ENCODE data around the gene ACTR5. TPM values are rescaled to one million over a fixed set of nuclear protein-coding genes. Genes with fewer than 3 reads are reported as not detected.

ACTR5 gene
- total RNA-seq, 1 experiment from 2014 or later: 22.0 TPM

- Histone ChIP-seq H3K9me2 (ENCODE audit: insufficient read depth) (no peaks in the 10 kb centered on the region), H3K79me2 (ENCODE audit: insufficient read depth, low read length) (no peaks in the 10 kb centered on the region), H2AFZ (ENCODE audit: low read depth, low read length, poor library complexity, severe bottlenecking) (no peak overlapping the region), H3K4me3 (replicated peaks in 1 of 2; ENCODE audit: low read depth in 1 of 2, low read length in 2 of 2) (no peak overlapping the region), H3K4me1 (ENCODE audit: control insufficient read depth in 1 of 2, insufficient read depth in 2 of 2, low read length in 2 of 2) (no peaks in the 10 kb centered on the region), H3K27ac (ENCODE audit: low read depth, low read length) (no peak overlapping the region), H4K20me1 (ENCODE audit: insufficient read depth) (no peaks in the 10 kb centered on the region), H3K9ac (ENCODE audit: low read length) (no peak overlapping the region), H3K4me2 (ENCODE audit: low read length) (no peak overlapping the region), H3K9me3 (ENCODE audit: control insufficient read depth in 1 of 2, insufficient read depth in 1 of 2, low read depth in 1 of 2, low read length in 2 of 2) (no peaks in the 10 kb centered on the region), H3K27me3 (ENCODE audit: insufficient read depth, low read length) (peaks cover 4% of the 10 kb centered on the region; the same call in 1 of the 2 replicates), H3K36me3 (ENCODE audit: control insufficient read depth in 1 of 2, insufficient read depth in 2 of 2, low read length in 2 of 2) (no peaks in the 10 kb centered on the region)
- ChIA-PET RAD21 (ENCODE audit: low non-redundant PET in 1 of 2, low total read pairs in 2 of 2, uncharacterized antibody in 2 of 2, unreplicated experiment in 2 of 2) (interaction anchor here in 1 of 2 experiments (0.6 kb wide), 1 partner anchor 151 kb away, joined by 3 read pairs; no protein-coding TSS in a partner anchor), CTCF (no interaction called here), POLR2A (interaction anchor here (0.7 kb wide), 1 partner anchor 209 kb away, joined by 3 read pairs; no protein-coding TSS in a partner anchor)
- ATAC-seq (no peak), DNase-seq (ENCODE audit: low read depth, low spot score) (no peak)
- BruUV-seq (replicated peaks): no TSS peak
- intact Hi-C loops (cut with micrococcal nuclease): no loop called here
- TF ChIP-seq SP1 (IDR thresholded peaks at IDR 0.05; ENCODE audit: low read depth) (no peak), ZBTB33 (IDR thresholded peaks at IDR 0.05; ENCODE audit: extremely low read depth, insufficient replicate concordance, low read length) (no peak), JUND (IDR thresholded peaks at IDR 0.05) (no peak), CBX3 (IDR thresholded peaks at IDR 0.05; ENCODE audit: low read depth) (no peak), CTCF (IDR thresholded peaks at IDR 0.05 in 2 of 3, conservative IDR thresholded peaks at IDR 0.05 in 1 of 3; ENCODE audit: borderline replicate concordance in 1 of 3, insufficient read depth in 1 of 3, low read depth in 2 of 3, low read length in 2 of 3) (no peak), YY1 (IDR thresholded peaks at IDR 0.05; ENCODE audit: extremely low read depth, insufficient replicate concordance, low read depth, low read length) (no peak), EZH2phosphoT487 (IDR thresholded peaks at IDR 0.05; ENCODE audit: borderline replicate concordance) (no peak), ELF1 (IDR thresholded peaks at IDR 0.05; ENCODE audit: borderline replicate concordance, low read depth) (no peak), MAX (IDR thresholded peaks at IDR 0.05) (no peak), EGR1 (IDR thresholded peaks at IDR 0.05; ENCODE audit: low read depth) (no peak)
Measured at GRCh38 chr20:38809942-38810341, 61.7 kb downstream of the ACTR5 start.

Data from HCT116 (cell line).